ENCODE data around the gene C3orf70.

The C3orf70 gene

GRCh38 chr3:185084901-185085300, 68.0 kb downstream of the C3orf70 start:
- no peak for DNase-seq

- no peak for DNase-seq
Observed at GRCh38 chr3:185084402-185084801, 68.5 kb downstream of the C3orf70 start.

- no peak for DNase-seq
Observed at GRCh38 chr3:185082829-185083228, 70.0 kb downstream of the C3orf70 start.

GRCh38 chr3:185082149-185082548, 70.7 kb downstream of the C3orf70 start:
- DNase-seq: no peak

DNA sequence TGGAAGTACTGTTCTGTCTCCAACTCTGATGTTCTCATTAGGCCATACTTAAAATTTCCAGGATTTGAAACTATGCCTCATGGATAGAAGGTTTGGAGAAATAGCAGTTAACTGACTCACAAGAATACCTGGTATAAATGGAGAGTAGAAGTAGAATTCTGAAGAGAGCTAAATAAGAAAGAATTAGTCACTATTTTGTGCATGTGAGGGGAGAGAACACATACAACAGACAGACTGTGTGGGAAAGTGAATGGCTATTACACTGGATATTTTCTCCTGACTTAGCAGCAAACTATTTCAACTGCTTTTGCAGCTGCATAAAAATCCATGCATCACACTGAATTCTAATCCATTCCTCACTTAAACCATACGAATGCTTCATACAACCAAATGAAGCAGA, 71.3 kb downstream of the C3orf70 start:
- no peak for DNase-seq

DNA sequence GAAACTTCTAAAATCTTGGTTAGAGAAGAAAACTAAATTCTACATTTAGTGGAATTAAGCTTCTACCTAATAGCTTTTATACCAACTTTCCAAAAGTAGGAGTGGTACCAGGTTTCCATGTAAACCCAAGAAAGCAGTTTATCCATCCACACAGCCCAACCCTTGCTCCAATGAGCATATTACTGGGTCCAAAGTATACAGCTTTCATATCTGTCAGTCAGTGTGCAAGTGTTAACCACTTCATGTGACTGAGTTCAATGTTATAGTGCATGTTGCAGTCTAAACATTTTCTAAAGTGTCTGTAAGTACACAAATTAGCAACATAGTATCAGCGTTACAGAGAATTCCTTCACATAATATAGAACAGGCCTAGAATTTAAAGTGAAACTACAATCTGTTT, 73.2 kb downstream of the C3orf70 start:
- DNase-seq: no peak

DNA sequence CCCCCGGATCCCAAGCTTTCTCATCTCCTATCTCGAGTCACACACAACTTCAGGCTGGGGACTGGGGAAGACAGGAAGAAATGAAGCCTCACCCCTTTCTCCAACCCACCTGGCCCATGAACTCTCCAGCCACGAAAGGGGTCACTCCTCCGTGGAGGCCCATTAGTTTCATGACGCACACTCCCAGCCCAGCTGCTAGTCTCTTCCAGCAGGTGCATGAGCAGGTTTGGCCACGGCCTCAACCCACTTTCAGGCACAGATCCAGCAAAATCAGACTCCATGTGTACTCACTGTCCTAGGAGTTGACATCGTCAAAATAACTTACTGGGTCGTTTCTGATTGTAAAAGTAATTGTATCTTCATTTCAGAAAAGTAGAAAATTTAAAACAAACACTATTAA, 76.6 kb downstream of the C3orf70 start:
- DNase-seq: no peak

DNA sequence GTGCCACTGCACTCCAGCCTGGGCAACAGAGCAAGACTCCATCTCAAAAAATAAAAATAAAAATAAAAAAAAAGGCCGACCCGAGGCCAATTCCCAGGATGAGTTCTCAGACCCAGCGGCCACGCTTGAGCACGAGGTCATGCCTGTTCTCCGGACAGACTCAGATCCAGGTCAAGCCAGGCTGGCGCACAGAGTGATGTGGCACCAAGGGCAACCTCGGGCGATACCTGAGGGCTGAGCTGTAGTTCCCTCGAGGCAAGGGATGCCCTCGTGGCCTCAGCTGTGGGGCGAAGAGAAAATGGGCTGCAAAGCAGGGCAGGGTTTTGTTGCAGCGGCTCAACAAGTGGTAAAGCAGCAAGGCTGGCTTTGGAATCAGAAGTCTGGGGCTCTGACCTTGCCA, 77.3 kb downstream of the C3orf70 start:
- DNase-seq: no peak

DNA sequence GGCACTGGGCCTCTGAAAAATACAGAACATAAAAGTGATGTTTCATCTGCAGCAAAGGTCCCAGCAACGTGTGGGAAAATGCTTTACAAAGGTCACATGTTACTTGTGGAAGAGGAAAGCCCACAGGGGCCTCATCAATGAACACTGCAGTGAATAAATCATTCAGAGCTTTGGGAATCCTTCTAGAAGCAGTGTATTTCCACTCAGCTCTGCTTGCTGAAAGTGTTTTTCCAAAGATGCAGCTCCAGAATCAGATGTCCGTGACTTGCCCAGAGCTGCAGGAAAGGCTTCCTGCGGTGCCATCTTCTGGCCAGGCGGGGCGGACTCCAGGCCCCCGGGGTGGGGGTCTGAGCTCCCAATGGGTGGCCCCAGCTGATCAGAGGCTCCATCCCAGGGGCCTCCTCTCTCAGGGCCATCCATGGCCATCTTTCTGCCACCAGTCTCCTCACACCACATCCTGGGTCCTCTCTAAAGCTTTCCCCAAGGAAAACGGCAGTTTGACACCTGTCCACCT, 81.5 kb downstream of the C3orf70 start:
- DNase-seq: no peak

DNA sequence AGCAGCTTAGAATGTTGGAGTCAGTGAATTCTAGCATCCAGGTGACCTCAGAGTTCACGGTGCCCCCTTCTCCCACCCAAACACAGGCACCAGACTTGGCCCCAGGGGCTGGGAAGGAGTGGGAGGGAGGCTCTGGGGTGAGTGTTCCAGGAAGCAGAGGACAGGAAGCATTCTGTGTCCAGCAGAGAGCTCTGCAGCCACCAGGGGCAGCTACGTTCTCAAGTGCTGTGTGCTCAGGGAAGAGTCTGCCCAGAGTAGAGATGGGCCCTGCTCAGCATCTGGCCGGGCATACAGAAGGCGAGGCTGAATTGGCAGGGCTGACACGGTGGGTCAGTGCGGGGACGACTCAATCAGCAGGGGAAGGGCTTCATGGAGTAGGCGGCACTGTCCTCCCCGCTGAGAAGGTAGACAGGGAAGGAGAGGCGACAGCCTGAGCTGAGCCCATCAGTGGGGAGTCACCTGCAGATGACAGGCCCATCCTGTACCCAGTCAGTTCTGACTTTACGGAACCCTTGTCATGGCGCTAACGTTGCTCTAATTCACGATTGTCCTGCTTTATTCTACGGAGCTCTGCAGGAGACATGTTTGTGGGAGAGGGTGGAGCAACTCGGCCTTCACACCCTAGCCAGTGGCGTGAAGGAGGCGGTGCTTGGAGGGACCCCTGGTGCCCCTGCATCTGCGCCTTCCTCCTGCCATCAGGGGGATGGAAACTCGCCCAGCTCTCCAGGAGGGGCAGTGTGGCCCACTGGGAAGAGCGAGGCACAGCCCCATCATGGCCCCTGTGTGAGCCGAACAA, 82.2 kb downstream of the C3orf70 start:
- no peak for DNase-seq

- peak; percentile 53 for DNase-seq
Observed at GRCh38 chr3:185069037-185070030, 83.5 kb downstream of the C3orf70 start.

DNA sequence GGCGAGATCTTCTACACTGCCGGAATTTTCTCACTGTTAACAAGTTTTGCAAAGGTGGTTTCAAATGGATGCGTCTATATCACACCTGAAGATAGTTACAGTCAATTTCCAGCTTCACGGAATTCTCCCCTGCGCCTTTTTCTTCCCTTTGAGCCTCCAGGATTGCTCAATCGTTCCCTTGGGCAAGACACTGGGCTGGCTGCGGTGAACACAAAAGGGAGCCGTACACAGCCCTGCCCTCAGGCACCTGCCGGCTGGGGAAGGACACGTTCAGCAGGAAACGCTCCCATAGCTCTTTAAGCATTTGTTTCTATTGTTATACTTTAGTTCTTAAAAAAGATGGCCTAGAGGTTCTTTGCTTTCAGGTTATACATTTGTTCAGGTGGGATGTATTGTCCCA, 85.7 kb downstream of the C3orf70 start:
- no peak for DNase-seq

DNA sequence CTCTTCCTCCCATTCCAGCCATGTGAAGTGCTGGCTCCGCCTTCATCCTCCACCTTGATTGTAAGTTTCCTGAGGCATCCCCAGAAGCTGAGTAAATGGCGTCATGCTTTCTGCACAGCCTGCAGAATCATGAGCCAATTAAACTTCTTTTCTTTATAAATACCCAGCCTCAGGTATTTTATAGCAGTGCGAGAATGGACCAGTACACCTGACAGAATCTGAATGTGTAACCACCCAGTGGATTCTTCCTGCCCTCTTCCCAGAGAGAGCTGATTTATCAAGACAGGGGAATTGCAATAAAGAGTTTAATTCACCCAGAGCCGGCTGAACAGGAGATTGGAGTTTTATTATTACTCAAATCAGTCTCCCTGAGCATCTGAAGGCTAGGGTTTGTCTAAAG, 86.6 kb downstream of the C3orf70 start:
- no peak for DNase-seq

DNA sequence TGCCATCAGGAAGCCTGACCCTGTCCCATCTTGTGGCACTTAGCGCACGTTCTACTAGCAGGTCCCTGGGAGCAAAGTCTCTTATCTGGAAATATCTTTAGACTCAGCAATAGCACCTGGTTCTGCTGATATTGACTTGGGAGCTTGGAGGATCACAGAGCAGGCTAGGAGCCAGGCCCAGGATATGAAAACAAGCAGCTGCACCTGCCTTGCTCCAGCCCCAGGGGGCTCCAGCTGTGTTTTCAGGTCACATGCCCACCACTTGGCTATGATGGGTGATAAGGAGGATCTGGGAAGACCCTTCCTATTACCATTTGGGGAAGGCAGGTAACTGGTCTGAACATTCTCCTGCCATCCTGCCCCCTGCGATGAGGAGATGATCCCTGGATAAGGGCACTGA, 87.8 kb downstream of the C3orf70 start:
- DNase-seq: no peak

DNA sequence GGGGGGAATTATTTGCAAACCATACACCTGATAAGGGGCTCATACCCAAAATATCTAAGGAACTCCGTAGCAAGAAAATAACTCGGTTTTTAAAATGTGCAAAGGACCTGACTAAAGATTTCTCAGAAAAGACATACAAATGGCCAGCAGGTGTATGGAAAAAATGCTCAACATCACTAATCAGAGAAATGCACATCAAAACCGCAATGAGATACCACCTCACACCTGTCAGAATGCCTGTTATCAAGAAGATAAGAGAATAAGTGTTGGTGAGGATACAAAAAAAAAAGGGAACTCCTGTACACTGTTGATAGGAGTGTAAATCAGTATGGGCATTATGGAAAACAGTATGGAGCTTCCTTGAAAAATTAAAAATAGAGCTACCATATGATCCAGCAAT, 89.4 kb downstream of the C3orf70 start:
- DNase-seq: no peak

DNA sequence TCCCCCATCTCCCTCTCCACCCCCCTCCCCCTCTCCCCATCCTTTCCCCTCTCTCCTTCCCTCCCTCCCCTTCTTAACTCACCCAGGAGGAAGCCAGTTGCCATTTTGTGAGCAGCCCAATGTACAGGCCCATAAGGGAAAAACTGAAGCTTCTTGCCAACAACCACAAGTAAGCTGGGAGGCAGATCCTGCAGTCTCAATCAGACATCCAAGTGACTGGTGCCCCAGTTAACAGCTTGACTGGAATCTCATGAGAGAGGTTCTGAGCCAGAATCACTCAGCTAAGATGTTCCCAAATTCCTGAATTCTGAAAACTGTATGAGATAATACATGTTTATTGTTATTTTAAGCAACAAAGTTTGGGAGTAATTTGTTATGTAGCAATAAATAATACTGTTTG, 90.7 kb downstream of the C3orf70 start:
- DNase-seq: no peak

DNA sequence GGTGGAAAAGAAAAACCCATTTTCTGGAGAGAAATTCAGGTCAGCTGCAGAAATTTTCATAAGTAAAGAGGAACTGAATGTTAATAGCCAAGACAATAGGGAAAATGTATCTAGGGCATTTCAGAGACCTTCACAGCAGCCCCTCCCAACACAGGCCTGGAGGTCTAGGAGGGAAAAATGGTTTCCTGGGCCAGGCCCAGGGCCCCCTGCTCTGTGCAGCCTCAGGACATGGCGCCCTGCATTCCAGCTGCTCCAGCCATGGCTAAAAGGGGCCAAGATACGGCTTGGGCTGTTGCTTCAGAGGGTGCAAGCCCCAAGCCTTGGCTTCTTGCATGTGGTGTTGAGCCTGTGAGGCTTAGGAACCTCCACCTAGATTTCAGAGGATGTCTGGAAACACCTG, 92.2 kb downstream of the C3orf70 start:
- DNase-seq: no peak

GRCh38 chr3:185059766-185060165, 93.1 kb downstream of the C3orf70 start:
- DNase-seq: no peak

GRCh38 chr3:185058796-185059195, 94.1 kb downstream of the C3orf70 start:
- no peak for DNase-seq

DNA sequence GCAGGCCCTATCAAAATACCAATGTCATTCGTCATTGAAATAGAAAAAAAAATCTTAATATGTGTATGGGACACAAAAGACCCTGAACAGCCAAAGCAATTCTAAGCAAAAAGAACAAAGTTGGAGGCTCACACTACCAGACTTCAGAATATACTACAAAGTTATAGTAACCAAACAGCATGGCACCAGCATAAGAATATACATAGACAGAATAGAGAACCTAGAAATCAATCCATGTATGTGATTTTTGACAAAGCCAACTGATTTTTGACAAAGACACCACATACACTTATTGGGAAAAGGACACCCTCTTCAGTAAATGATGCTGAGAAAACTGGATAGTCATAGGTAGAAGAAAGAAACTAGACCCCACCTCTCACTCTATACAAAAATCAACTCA, 95.0 kb downstream of the C3orf70 start:
- DNase-seq: no peak

- no peak for DNase-seq
Observed at GRCh38 chr3:185056908-185057307, 96.0 kb downstream of the C3orf70 start.

DNA sequence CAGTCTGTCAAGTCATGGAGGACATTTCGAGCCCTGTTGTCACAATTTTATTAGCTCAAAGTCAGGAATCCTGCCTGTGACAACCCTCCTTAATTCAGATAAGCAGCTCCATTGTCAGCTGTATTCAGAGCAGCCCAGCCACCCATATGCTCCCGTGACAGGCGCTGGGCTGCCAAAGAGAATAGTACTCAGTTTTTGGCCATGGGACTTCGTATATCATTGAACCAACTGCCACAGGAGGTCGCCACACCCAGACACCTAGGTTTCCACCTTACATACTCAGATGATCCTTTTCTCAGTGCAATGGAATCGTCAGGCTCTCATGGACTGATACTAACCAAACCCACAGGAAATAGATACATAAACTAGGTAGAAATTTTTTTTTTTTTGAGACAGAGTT, 100.2 kb downstream of the C3orf70 start:
- DNase-seq: no peak

DNA sequence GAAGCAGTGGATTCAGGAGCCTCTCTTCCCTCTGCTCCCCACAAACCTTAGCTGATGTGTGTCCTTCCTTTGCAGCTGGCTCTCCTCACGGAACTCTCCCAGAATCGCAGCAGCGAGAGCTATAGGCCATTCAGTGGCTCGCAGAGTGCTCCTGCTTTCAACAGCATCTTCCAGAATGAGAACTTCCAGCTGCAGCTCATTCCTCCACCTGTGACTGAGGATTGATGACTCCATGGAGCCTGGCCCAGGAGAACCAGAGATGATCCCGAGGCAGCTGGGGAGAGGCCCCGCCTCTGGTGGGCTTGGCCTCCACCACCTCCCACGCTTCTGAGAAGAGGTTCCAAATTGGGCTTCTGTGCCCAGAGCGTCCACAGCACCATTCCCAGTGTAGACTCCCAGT, 101.1 kb downstream of the C3orf70 start:
- no peak for DNase-seq

DNA sequence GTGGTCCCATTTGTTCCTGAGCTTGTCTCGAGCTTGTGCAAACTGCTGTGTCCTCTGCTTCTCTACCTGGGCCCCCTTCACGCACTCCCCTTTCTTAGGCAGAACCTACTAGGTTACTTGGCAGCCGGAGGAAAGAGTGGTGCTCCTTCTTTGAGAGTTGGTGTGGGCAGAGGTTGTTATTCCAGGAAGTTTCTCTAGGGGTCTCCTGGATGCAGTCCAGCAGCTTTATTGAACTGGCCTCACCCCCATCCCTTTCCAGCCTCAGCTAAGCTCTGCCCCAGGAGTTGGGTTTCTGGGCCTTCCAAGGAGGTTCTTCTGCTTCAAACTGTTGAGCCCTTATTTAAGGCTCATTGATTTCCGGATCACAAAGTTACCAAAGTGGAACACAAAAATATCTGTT, 103.2 kb downstream of the C3orf70 start:
- DNase-seq: no peak

All from NCI-H2227 treated with DMSO at 0.1 percent for 48 hours (cell line).